Stomach (tissue), 9 donors: ENCODE results near the gene UBL5. TPM values are rescaled to one million over a fixed set of nuclear protein-coding genes. Genes with fewer than 3 reads are reported as not detected.
A peak's percentile ranks its signal among the peaks of the same experiment; 100 is the strongest.

Experiments used
- DNase-seq, 2 donors: peaks; one replicate each; pipeline versions ENCODE4 v3.0.0 to v3.0.0-alpha.2; 2013 to 2019
- H3K27ac ChIP-seq, 5 donors: fragments of 200-600 bp in 4 of 5; sonication (generic) in 4 of 5; one replicate each; pipeline ENCODE4 v1.5.1; 2013 to 2019; ENCODE audit warnings: mild to moderate bottlenecking in 1 of 5, moderate library complexity in 1 of 5
- H3K27me3 ChIP-seq, 3 donors: fragments of 200-600 bp; sonication (generic); one replicate each; pipeline ENCODE4 v1.5.1; 2017 to 2019; ENCODE audit warnings: mixed run types in 1 of 3
- H3K36me3 ChIP-seq, 4 donors: fragments of 200-600 bp; sonication (generic); 1 replicate in 3 of 4; 2 replicates in 1 of 4; pipeline ENCODE4 v1.5.1; 2016 to 2019
- H3K4me1 ChIP-seq, 4 donors: fragments of 200-600 bp; sonication (generic); one replicate each; pipeline ENCODE4 v1.5.1; 2016 to 2019
- H3K4me3 ChIP-seq, 4 donors: fragments of 200-600 bp; sonication (generic) in 3 of 4; one replicate each; pipeline ENCODE4 v1.5.1; 2016 to 2019; ENCODE audit warnings: mild to moderate bottlenecking in 1 of 4
- H3K9me3 ChIP-seq, 4 donors: fragments of 200-600 bp; sonication (generic); one replicate each; pipeline ENCODE4 v1.5.1; 2016 to 2019
- CTCF ChIP-seq, 7 experiments: fragments of 450-650 bp in 4 of 7; fragments of 200-600 bp in 3 of 7; sonication (generic) in 3 of 7; IDR thresholded peaks; one replicate each; pipeline ENCODE4 v1.5.1; 2016 to 2019; ENCODE audit warnings: antibody characterized with exemption in 7 of 7, control low read depth in 2 of 7, mild to moderate bottlenecking in 1 of 7
- EP300 ChIP-seq: sonication (generic); formaldehyde crosslinking; IDR thresholded peaks from one replicate; pipeline ENCODE4 v1.6.1; 2017; ENCODE audit warnings: antibody characterized with exemption
- POLR2A ChIP-seq, 4 donors: fragments of 450-650 bp; IDR thresholded peaks; one replicate each; pipeline ENCODE4 v1.6.1; 2016; ENCODE audit warnings: antibody characterized with exemption in 4 of 4, control low read depth in 2 of 4, mild to moderate bottlenecking in 1 of 4, moderate library complexity in 1 of 4
- POLR2AphosphoS5 ChIP-seq, 3 donors: sonication (generic); formaldehyde crosslinking; IDR thresholded peaks; one replicate each; pipeline ENCODE4 v1.6.1; 2016; ENCODE audit warnings: antibody characterized with exemption in 3 of 3
- WGBS, 5 donors: extraction: QIAGEN DNeasy Blood & Tissue Kit in 3 of 5; methylation state at CpG; one replicate each; pipeline versions ENCODE4 v1.1.5 to v1.1.7; 2013 to 2018; 5-methylcytosine and 5-hydroxymethylcytosine counted together
- intact Hi-C: fragments of 100-400 bp; cut with DNase I; formaldehyde crosslinking; loops from one replicate; pipeline ENCODE4 v1.15.1; 2023; ENCODE audit warnings: low total_unique reads
- polyA plus RNA-seq, 3 donors: library from polyadenylated mRNA; stranded (reverse); fragments of 200-250 nt; gene quantifications; one replicate each; pipeline ENCODE4 v1.2.3, GENCODE V29; 2013
- total RNA-seq, 5 donors: library from RNA; depleted of rRNA; stranded (reverse); fragments of >200 nt; gene quantifications; one replicate each; pipeline versions ENCODE4 v1.1.0 to v1.2.3, GENCODE V29; 2014 to 2016
- donor health status: healthy with polysubstance abuse.
- donor health status: Bipolar disorder and iron deficiency.
- donor health status: healthy.

Gene UBL5
- total and polyA plus RNA-seq, 8 donors, result 11.3 to 962 (median 189) TPM

DNA sequence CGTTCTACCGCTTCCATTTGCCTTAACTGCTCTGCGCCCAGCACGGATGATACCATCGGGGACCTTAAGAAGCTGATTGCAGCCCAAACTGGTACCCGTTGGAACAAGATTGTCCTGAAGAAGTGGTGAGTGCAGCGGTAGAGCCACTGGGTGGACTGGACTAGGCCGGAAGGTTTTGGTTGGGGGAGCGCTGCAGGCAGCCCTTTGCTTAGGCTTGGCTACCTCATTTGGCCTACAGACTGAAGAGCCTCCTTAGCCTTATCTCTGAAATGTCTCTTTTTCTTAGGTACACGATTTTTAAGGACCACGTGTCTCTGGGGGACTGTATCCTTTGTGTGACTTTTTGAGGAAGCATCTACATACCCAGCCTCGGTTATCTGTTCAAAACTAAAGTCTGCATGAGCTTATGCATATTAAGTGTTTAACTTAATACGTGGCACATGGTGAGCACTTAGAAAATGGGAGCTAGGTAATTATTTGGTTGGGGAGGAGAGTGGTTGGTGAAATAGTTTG is 889 bp downstream of the UBL5 start:
- peaks cover 20 to 38% (median 35%) of the 10 kb centered on the region in 4 donors for H3K4me1 ChIP-seq
- peak overlapping the region; percentile 64 to 95 (median 86) for H3K4me3 ChIP-seq
- no peaks in the 10 kb centered on the region for H3K9me3 ChIP-seq
- intact Hi-C loops, result no loop called here
- H3K36me3 ChIP-seq, result peaks cover 0 to 25% (median 22%) of the 10 kb centered on the region in 4 donors
- 22 to 33% (median 27%) methylated on average over 13 of the region's 13 CpGs for WGBS, 5 donors
- TF ChIP-seq POLR2AphosphoS5 (IDR thresholded peaks at IDR 0.05), result no peak
- no peak for TF ChIP-seq CTCF (IDR thresholded peaks at IDR 0.05)
- no peak for TF ChIP-seq POLR2A (IDR thresholded peaks at IDR 0.05)
- no peak for TF ChIP-seq EP300
- DNase-seq, result no peak
- no peaks in the 10 kb centered on the region for H3K27me3 ChIP-seq
- peak overlapping the region in 4 of 5 donors; percentile 82 to 88 (median 86) for H3K27ac ChIP-seq

- Histone ChIP-seq H3K36me3 (peaks cover 7 to 37% (median 34%) of the 10 kb centered on the region in 4 donors), H3K27ac (peak overlapping the region in 4 of 5 donors; percentile 70 to 89 (median 80)), H3K4me1 (peaks cover 13 to 38% (median 36%) of the 10 kb centered on the region in 4 donors), H3K9me3 (no peaks in the 10 kb centered on the region), H3K4me3 (peak overlapping the region; percentile 91 to 100 (median 100)), H3K27me3 (no peaks in the 10 kb centered on the region)
- intact Hi-C loops, result no loop called here
- TF ChIP-seq EP300 (no peak), CTCF (IDR thresholded peaks at IDR 0.05) (no peak), POLR2A (IDR thresholded peaks at IDR 0.05) (no peak), POLR2AphosphoS5 (IDR thresholded peaks at IDR 0.05) (no peak)
- WGBS, 5 donors, result 63 to 76% (median 72%) methylated on average over 6 of the region's 6 CpGs
- DNase-seq, result no peak
These were observed 6.6 kb downstream of the UBL5 start for GRCh38 chr19:9834307-9834725.

DNA sequence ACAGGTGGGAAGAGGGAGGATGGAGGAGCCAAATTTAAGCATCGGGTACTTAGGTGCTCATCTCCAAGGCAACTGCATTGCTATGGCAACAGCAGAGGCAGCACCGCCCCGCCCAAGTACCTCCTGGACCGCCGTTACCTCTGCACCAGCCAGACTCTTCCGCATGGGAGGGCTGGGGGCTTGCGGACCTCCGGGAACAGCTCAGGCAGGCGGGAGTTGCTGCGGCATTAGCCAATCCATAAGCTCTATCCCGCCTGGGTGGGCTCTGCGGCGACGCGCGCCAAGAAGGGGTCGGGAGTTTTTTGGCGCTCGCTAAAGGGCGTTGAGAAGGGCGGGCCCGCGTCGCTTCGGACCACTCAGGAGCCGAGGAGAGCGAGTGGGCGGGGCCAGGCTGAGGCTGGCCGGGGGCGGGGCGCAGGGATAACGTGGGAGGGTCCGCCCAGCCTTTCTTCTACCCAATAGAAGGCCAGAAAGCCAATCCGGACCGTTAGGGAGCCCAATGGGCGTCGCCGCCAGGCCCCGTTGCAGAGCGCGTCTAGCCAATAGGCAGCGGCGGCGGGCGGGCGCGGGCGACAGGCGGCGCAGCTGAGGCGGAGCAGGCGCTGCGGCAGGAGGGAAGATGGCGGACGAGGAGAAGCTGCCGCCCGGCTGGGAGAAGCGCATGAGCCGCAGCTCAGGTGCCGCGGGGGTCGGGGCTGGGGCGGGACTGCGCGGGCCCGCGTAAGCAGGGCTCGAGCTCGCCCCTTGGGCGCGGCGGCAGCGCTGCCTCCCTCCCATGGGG is 7.2 kb downstream of the UBL5 start, which contains the start of gene PIN1:
PIN1 (plus strand) TSS at position 593 of the 781 bp plus-strand sequence; CDS start at position 620, 27 bp downstream.
- no peaks in the 10 kb centered on the region for H3K27me3 ChIP-seq
- H3K27ac ChIP-seq, result peak within 1 kb of the TSS; percentile 70 to 89 (median 79)
- H3K36me3 ChIP-seq, result peaks cover 12 to 37% (median 34%) of the 10 kb centered on the region in 4 donors
- TF ChIP-seq POLR2AphosphoS5 (IDR thresholded peaks at IDR 0.05), result peak; percentile 19 to 84 (median 35)
- no peak for TF ChIP-seq EP300
- TF ChIP-seq CTCF (IDR thresholded peaks at IDR 0.05), result peak in 5 of 7 experiments; percentile 19 to 81 (median 56)
- TF ChIP-seq POLR2A (IDR thresholded peaks at IDR 0.05), result no peak
- peak within 1 kb of the TSS; percentile 91 to 100 (median 100) for H3K4me3 ChIP-seq
- WGBS, 5 donors, result 0 to 1% (median 0%) methylated on average over 17 to 73 of the region's 73 CpGs
- H3K4me1 ChIP-seq, result peaks cover 13 to 37% (median 34%) of the 10 kb centered on the region in 4 donors
- intact Hi-C loops, result no loop called here
- H3K9me3 ChIP-seq, result no peaks in the 10 kb centered on the region
- peak; percentile 100 for DNase-seq

DNA sequence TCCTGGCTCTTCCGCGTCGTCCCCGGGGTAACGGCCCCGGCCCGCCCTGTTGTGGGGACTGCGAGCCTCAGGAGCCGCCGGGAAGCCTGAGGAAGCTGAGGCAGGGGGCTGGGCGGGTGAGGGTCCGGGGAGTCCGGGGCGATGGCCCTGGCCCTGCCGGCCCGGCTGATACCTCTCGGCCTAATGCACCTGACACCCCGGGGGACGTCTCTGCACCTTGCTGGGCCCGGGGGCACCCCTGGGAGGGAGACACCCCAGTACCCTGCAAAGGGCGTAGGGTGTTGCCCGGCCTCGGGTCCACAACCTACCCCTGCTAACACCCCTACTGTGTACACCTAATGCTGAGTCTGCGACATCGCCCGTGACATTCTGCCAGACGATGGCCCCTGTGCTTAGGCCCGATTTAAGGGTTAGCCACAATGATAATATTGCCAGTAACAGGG is 7.8 kb downstream of the UBL5 start:
- WGBS, 5 donors, result 2 to 4% (median 3%) methylated on average over 13 to 28 of the region's 28 CpGs
- peak overlapping the region; percentile 41 to 89 (median 79) for H3K27ac ChIP-seq
- no peak for DNase-seq

More for the DNA sequence above, 7.8 kb downstream of the UBL5 start:
- intact Hi-C loops, result no loop called here
- peaks cover 18 to 37% (median 34%) of the 10 kb centered on the region in 4 donors for H3K36me3 ChIP-seq
- H3K4me3 ChIP-seq, result peak overlapping the region; percentile 91 to 100 (median 100)
- TF ChIP-seq POLR2A (IDR thresholded peaks at IDR 0.05) (no peak), CTCF (IDR thresholded peaks at IDR 0.05) (no peak), EP300 (no peak), POLR2AphosphoS5 (IDR thresholded peaks at IDR 0.05) (no peak)
- H3K4me1 ChIP-seq, result peaks cover 13 to 37% (median 34%) of the 10 kb centered on the region in 4 donors
- H3K9me3 ChIP-seq, result no peaks in the 10 kb centered on the region
- no peaks in the 10 kb centered on the region for H3K27me3 ChIP-seq
